IMR-90 (cell line): ENCODE results near the gene PACSIN2. TPM values are rescaled to one million over a fixed set of nuclear protein-coding genes. Genes with fewer than 3 reads are reported as not detected.

Experiments used
- ATAC-seq: fragments of 200-7000 bp; cut with Tn5 transposase; 2 replicates; pipeline ENCODE4 v1.9.1; 2020; ENCODE audit warnings: low read depth, mild to moderate bottlenecking, moderate library complexity
- BruUV-seq: library from RNA; stranded (reverse); fragments of 400-500 nt; replicated peaks from 2 replicates; lab custom pipeline; 2021; lab: Mats Ljungman, UMichigan
- CTCF ChIA-PET: fragments of 300-600 bp; formaldehyde crosslinking; extraction: SDS; loops from one replicate; lab custom pipeline; 2021; ENCODE audit warnings: antibody characterized with exemption; lab: Yijun Ruan, JAX
- POLR2A ChIA-PET: fragments of 300-600 bp; sonication (Branson Sonifier 250); formaldehyde crosslinking; loops from one replicate; lab custom pipeline; 2022; ENCODE audit warnings: antibody characterized with exemption; ENCODE audit not compliant: unreplicated experiment; lab: Charles Lee
- DNase-seq: peaks from one replicate; pipeline ENCODE4 v3.0.0; 2013
- H2AFZ ChIP-seq: replicated peaks from 2 replicates; pipeline ENCODE3; 2013; ENCODE audit warnings: low read length, mild to moderate bottlenecking; ENCODE audit not compliant: poor library complexity
- H2AK5ac ChIP-seq: 2 replicates; pipeline ENCODE4 v1.6.1; 2013; ENCODE audit warnings: low read depth, low read length, inconsistent platforms
- H2AK9ac ChIP-seq: replicated peaks from 2 replicates; pipeline ENCODE3; 2013; ENCODE audit warnings: mild to moderate bottlenecking, low read depth, low read length, moderate library complexity; ENCODE audit not compliant: poor library complexity
- H2BK120ac ChIP-seq: 2 replicates; pipeline ENCODE4 v1.6.1; 2013; ENCODE audit warnings: low read depth, low read length, inconsistent platforms
- H2BK15ac ChIP-seq: 3 replicates; pipeline ENCODE4 v1.6.1; 2013; ENCODE audit warnings: low read depth, low read length, inconsistent platforms
- H2BK20ac ChIP-seq: 2 replicates; pipeline ENCODE4 v1.6.1; 2013; ENCODE audit warnings: low read depth, mild to moderate bottlenecking, inconsistent platforms, low read length, moderate library complexity
- H2BK5ac ChIP-seq: 2 replicates; pipeline ENCODE4 v1.6.1; 2013; ENCODE audit warnings: mild to moderate bottlenecking, low read depth, low read length, inconsistent platforms; ENCODE audit not compliant: poor library complexity, severe bottlenecking
- H3K14ac ChIP-seq: replicated peaks from 2 replicates; pipeline ENCODE4 v1.6.1; 2013; ENCODE audit warnings: low read depth, low read length, inconsistent platforms
- H3K18ac ChIP-seq: 2 replicates; pipeline ENCODE4 v1.6.1; 2013; ENCODE audit warnings: low read depth, low read length, control low read depth
- H3K23ac ChIP-seq: 2 replicates; pipeline ENCODE4 v1.6.1; 2013; ENCODE audit warnings: low read depth, low read length, inconsistent platforms
- H3K27ac ChIP-seq: 2 replicates; pipeline ENCODE4 v1.5.1; 2013; ENCODE audit warnings: mild to moderate bottlenecking, control low read depth, low read length; ENCODE audit not compliant: insufficient read depth
- H3K27me3 ChIP-seq: 2 replicates; pipeline ENCODE4 v1.6.1; 2013; ENCODE audit warnings: low read length; ENCODE audit not compliant: control insufficient read depth, insufficient read depth
- H3K36me3 ChIP-seq: 2 replicates; pipeline ENCODE4 v1.6.1; 2013; ENCODE audit warnings: low read length, mixed read lengths; ENCODE audit not compliant: control insufficient read depth, insufficient read depth
- H3K4ac ChIP-seq: 2 replicates; pipeline ENCODE4 v1.6.1; 2013; ENCODE audit warnings: low read depth, low read length, inconsistent platforms
- H3K4me1 ChIP-seq: 2 replicates; pipeline ENCODE4 v1.6.1; 2013; ENCODE audit warnings: low read length, mixed read lengths; ENCODE audit not compliant: control insufficient read depth, insufficient read depth
- H3K4me2 ChIP-seq: 2 replicates; pipeline ENCODE4 v1.6.1; 2013; ENCODE audit warnings: low read depth, mild to moderate bottlenecking, control low read depth, low read length, moderate library complexity
- H3K4me3 ChIP-seq: 2 replicates; pipeline ENCODE4 v1.5.1; 2013; ENCODE audit warnings: low read depth, mild to moderate bottlenecking, control low read depth, low read length, moderate library complexity; ENCODE audit not compliant: insufficient read depth
- H3K56ac ChIP-seq: 2 replicates; pipeline ENCODE4 v1.6.1; 2013; ENCODE audit warnings: low read length, inconsistent platforms; ENCODE audit not compliant: insufficient read depth; ENCODE audit errors: extremely low read depth
- H3K79me1 ChIP-seq, 2 experiments: 2 replicates each; pipeline ENCODE4 v1.6.1; 2013; ENCODE audit warnings: low read length in 2 of 2, inconsistent platforms in 1 of 2, low read depth in 1 of 2
- H3K9ac ChIP-seq: 2 replicates; pipeline ENCODE4 v1.6.1; 2013; ENCODE audit warnings: low read depth, low read length, control low read depth
- H3K9me1 ChIP-seq: 2 replicates; pipeline ENCODE4 v1.6.1; 2013; ENCODE audit warnings: low read length, inconsistent platforms; ENCODE audit not compliant: insufficient read depth
- H3K9me3 ChIP-seq: 2 replicates; pipeline ENCODE4 v1.6.1; 2013; ENCODE audit warnings: low read length; ENCODE audit not compliant: control insufficient read depth, insufficient read depth
- H4K20me1 ChIP-seq: 2 replicates; pipeline ENCODE4 v1.6.1; 2013; ENCODE audit warnings: low read length, inconsistent platforms; ENCODE audit not compliant: insufficient read depth
- H4K5ac ChIP-seq: 2 replicates; pipeline ENCODE4 v1.6.1; 2013; ENCODE audit warnings: mild to moderate bottlenecking, low read depth, low read length, control low read depth
- H4K8ac ChIP-seq, 2 experiments: 2 replicates each; pipeline ENCODE4 v1.6.1; 2013; ENCODE audit warnings: low read depth in 2 of 2, low read length in 2 of 2, control low read depth in 1 of 2, inconsistent platforms in 1 of 2
- H4K91ac ChIP-seq: 2 replicates; pipeline ENCODE4 v1.6.1; 2013; ENCODE audit warnings: low read depth, low read length, inconsistent platforms; ENCODE audit not compliant: insufficient read depth
- CEBPB ChIP-seq: IDR thresholded peaks from 2 replicates; pipeline ENCODE4 v1.6.1; 2012; ENCODE audit warnings: low read depth, low read length, improper control_type of control experiment
- ELK1 ChIP-seq: fragments of 150-350 bp; IDR thresholded peaks from 2 replicates; pipeline ENCODE4 v1.6.1; 2016; ENCODE audit warnings: low read depth, mild to moderate bottlenecking, low read length, moderate library complexity, borderline replicate concordance
- FOS ChIP-seq: fragments of 150-350 bp; IDR thresholded peaks from 2 replicates; pipeline ENCODE4 v1.6.1; 2016; ENCODE audit warnings: low read depth, low read length
- RCOR1 ChIP-seq: IDR thresholded peaks from 2 replicates; pipeline ENCODE4 v1.6.1; 2012; ENCODE audit warnings: mild to moderate bottlenecking, low read length, improper control_type of control experiment; ENCODE audit not compliant: insufficient replicate concordance
- WGBS, 2 experiments: methylation state at CpG; one replicate each; pipeline versions ENCODE4 v1.1.5 to v1.1.7; 2013; ENCODE audit warnings: missing lambda C conversion rate in 2 of 2; ENCODE audit not compliant: insufficient read length in 1 of 2; ENCODE audit errors: extremely low coverage in 2 of 2; 5-methylcytosine and 5-hydroxymethylcytosine counted together
- dilution Hi-C: fragments of 300-500 bp; cut with HindIII; formaldehyde crosslinking; loops from one replicate; pipeline ENCODE4 v1.14.3; 2018; ENCODE audit warnings: low sequenced_read_pairs; ENCODE audit not compliant: unreplicated experiment
- in situ Hi-C: fragments of 300-500 bp; cut with MboI; formaldehyde crosslinking; loops from 3 replicates; pipeline ENCODE4 v1.14.3; 2019; ENCODE audit warnings: low sequenced_read_pairs, inconsistent platforms, mixed read lengths
- intact Hi-C: fragments of 100-400 bp; cut with micrococcal nuclease; formaldehyde crosslinking; loops from 2 replicates; pipeline ENCODE4 v1.10.0; 2022
- polyA plus RNA-seq, 3 experiments: library from polyadenylated mRNA; depleted of rRNA; stranded (reverse); fragments of >200 nt; gene quantifications; 2 replicates each; pipeline ENCODE4 v1.2.3, GENCODE V29; 2012; ENCODE audit warnings: low replicate concordance in 1 of 3
- total RNA-seq: library from RNA; depleted of rRNA; stranded (reverse); fragments of >200 nt; gene quantifications from 2 replicates; pipeline ENCODE4 v1.2.3, GENCODE V29; 2012

PACSIN2 gene
- total and polyA plus RNA-seq, 2 of the 4 experiments (the other 2 are of a cell fraction): 85.0 to 118 TPM

- H3K23ac ChIP-seq: no peak overlapping the region
- H3K9me1 ChIP-seq: 0 out of 2 replicates have a peak, but pooled peaks cover 5% of the 10 kb centered on the region
- H2AK9ac ChIP-seq: no peak overlapping the region
- no TSS peak for BruUV-seq
- TF ChIP-seq ELK1 (no peak), RCOR1 (no peak), FOS (peak; percentile 26; the same call in 1 of the 2 replicates), CEBPB (peak; percentile 33; the same call in 1 of the 2 replicates)
- no peak overlapping the region for H3K4me3 ChIP-seq
- H2BK20ac ChIP-seq: no peak overlapping the region; the same call in 1 of the 2 replicates
- no peak overlapping the region for H2AFZ ChIP-seq
- H3K27me3 ChIP-seq: no peaks in the 10 kb centered on the region
- CTCF ChIA-PET: interaction anchor here (0.6 kb wide), 1 partner anchor 19 kb away, joined by 3 read pairs; no protein-coding TSS in a partner anchor
- DNase-seq: peak; percentile 86
- no peak overlapping the region for H3K14ac ChIP-seq
- H3K4ac ChIP-seq: peak overlapping the region; percentile 37
- dilution Hi-C loops: no loop called here
- no peak overlapping the region for H4K8ac ChIP-seq
- no peak for ATAC-seq
- no peak overlapping the region for H3K27ac ChIP-seq
- no peak overlapping the region for H3K18ac ChIP-seq
- 0 out of 2 replicates have a peak overlapping the region, but pooled peaks have one; percentile 54 for H2BK120ac ChIP-seq
- H4K5ac ChIP-seq: no peak overlapping the region
- H2BK15ac ChIP-seq: no peak overlapping the region
- in situ Hi-C loops: no loop called here
- 0 out of 2 replicates have a peak, but pooled peaks cover under 1% of the 10 kb centered on the region for H4K20me1 ChIP-seq
- WGBS, 2 experiments: no CpG with 5 or more reads among the region's 7 CpGs
- H3K79me1 ChIP-seq: peaks cover 3 to 19% of the 10 kb centered on the region in 2 experiments; a peak in 3 of 4 replicates
- peaks cover 8% of the 10 kb centered on the region; the same call in 1 of the 2 replicates for H3K4me1 ChIP-seq
- H2BK5ac ChIP-seq: no peak overlapping the region
- H3K4me2 ChIP-seq: no peak overlapping the region
- no peak overlapping the region for H3K56ac ChIP-seq
- H2AK5ac ChIP-seq: peak overlapping the region; percentile 23; the same call in 1 of the 2 replicates
- no peaks in the 10 kb centered on the region for H3K36me3 ChIP-seq
- POLR2A ChIA-PET: no interaction called here
- intact Hi-C loops: no loop called here
- no peak overlapping the region for H4K91ac ChIP-seq
- 0 out of 2 replicates have a peak, but pooled peaks cover 2% of the 10 kb centered on the region for H3K9me3 ChIP-seq
- no peak overlapping the region for H3K9ac ChIP-seq
These were observed 152.8 kb downstream of the PACSIN2 start for GRCh38 chr22:42862045-42862734.
